HUES64 (cell line): Measurements from ENCODE around the gene SMYD1.

Experiments used
- H3K27ac ChIP-seq: 2 replicates; pipeline ENCODE4 v1.7.0; 2013; ENCODE audit warnings: low read depth, low read length, inconsistent platforms
- H3K27me3 ChIP-seq: 2 replicates; pipeline ENCODE4 v1.6.1; 2013; ENCODE audit warnings: mild to moderate bottlenecking, low read length; ENCODE audit not compliant: insufficient read depth
- H3K36me3 ChIP-seq: 2 replicates; pipeline ENCODE4 v1.6.1; 2013; ENCODE audit warnings: mild to moderate bottlenecking, low read length; ENCODE audit not compliant: insufficient read depth
- H3K4me1 ChIP-seq: 2 replicates; pipeline ENCODE4 v1.6.1; 2013; ENCODE audit warnings: mild to moderate bottlenecking, low read length, moderate library complexity; ENCODE audit not compliant: insufficient read depth
- H3K4me3 ChIP-seq: 2 replicates; pipeline ENCODE4 v1.5.1; 2013; ENCODE audit warnings: mild to moderate bottlenecking, low read length, moderate library complexity
- H3K9ac ChIP-seq: 2 replicates; pipeline ENCODE4 v1.6.1; 2013; ENCODE audit warnings: mild to moderate bottlenecking, low read depth, low read length
- H3K9me3 ChIP-seq: 2 replicates; pipeline ENCODE4 v1.6.1; 2013; ENCODE audit warnings: low read depth, low read length; ENCODE audit not compliant: insufficient read depth
- WGBS: fragments of 150-250, 120-280 bp; methylation state at CpG from one replicate; pipeline ENCODE4 v1.1.7; 2013; ENCODE audit warnings: missing lambda C conversion rate; 5-methylcytosine and 5-hydroxymethylcytosine counted together

Gene SMYD1

DNA sequence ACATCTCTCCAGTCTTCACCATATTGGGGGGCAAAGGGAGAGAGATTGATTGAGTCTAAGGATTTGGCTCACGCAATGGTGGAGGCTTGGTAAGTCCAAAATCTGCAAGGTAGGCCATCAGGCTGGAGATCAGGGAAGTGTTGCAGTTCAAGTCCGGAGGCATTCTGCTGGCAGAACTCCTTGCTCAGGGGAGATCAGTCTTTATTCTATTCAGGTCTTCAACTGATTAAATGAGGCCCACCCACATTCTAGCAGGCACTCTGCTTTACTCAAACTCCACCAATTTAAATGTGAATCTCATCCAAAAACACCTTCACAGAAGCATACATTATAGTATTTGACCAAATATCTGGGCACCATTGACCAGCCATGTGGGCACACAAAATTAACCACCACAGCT is 21.4 kb downstream of the SMYD1 start:
- H3K27me3 ChIP-seq, result no peaks in the 10 kb centered on the region
- no peak overlapping the region for H3K4me3 ChIP-seq
- 97% methylated on average over 2 of the region's 2 CpGs for WGBS
- H3K36me3 ChIP-seq, result no peaks in the 10 kb centered on the region
- H3K27ac ChIP-seq, result no peak overlapping the region
- H3K9me3 ChIP-seq, result no peaks in the 10 kb centered on the region
- no peak overlapping the region for H3K9ac ChIP-seq
- H3K4me1 ChIP-seq, result no peaks in the 10 kb centered on the region; the same call in 1 of the 2 replicates

DNA sequence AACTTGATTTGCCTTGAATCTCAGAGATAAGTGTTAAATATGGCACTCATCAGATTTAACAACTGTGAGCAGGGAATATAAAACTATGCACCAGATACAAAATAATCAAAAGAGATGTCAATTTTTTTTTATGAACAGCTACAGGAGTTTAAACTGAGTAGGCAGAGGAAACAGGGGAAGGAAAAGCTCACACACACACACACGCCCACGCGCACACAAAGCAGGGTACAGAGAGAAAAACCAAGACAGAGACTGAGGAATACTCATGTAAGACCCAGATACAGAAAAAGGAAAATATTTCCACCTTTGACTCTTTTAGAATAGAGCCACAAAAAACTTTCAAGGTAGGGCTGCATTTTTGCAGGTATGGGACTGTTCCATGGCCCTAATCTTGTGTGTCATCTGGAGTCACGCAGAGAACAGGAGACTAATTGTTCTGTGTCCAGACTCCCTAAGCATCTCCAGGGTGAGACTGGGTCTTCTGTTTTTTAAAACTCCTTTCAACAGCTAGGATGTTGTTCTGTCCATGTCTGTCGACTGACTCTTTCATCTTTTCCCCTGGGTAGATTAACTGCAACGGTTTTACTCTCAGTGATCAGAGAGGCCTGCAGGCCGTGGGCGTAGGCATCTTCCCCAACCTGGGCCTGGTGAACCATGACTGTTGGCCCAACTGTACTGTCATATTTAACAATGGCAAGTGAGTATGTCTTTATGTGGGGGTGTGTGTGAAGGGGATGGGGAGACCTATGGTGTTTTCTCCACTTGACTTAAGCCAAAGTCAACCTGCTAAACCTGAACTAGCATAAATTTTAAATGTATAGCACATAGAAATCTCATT is 23.0 kb downstream of the SMYD1 start:
- WGBS, result 90% methylated on average over 7 of the region's 8 CpGs

DNA sequence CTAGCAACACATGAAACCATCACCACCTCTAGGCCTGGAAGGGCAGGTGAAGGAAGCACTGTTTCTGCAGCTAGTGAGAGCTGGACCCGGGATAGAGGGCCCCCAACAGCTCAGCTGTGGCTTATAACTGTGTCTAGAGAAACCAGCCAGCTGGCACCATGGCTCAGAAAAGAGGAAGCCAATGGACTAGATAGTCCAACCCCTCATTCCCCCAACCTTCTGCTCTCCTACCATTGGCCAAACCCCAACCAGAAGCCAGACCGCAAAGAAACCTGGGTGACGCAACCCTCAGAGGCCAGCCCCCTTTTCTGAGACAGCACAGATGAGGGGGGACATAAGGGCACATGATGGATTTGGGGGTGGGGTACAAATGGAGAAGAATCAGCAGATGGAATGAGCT is 24.3 kb downstream of the SMYD1 start:
- H3K9ac ChIP-seq, result no peak overlapping the region
- no peak overlapping the region for H3K4me3 ChIP-seq
- H3K27me3 ChIP-seq, result no peaks in the 10 kb centered on the region
- peaks cover 6% of the 10 kb centered on the region; the same call in 1 of the 2 replicates for H3K4me1 ChIP-seq
- H3K27ac ChIP-seq, result no peak overlapping the region
- H3K36me3 ChIP-seq, result no peaks in the 10 kb centered on the region
- no peaks in the 10 kb centered on the region for H3K9me3 ChIP-seq
- 86% methylated on average over 3 of the region's 3 CpGs for WGBS

More for the DNA sequence above, 23.0 kb downstream of the SMYD1 start:
- H3K4me1 ChIP-seq, result peaks cover 6% of the 10 kb centered on the region; the same call in 1 of the 2 replicates
- no peaks in the 10 kb centered on the region for H3K9me3 ChIP-seq
- no peaks in the 10 kb centered on the region for H3K36me3 ChIP-seq
- H3K27ac ChIP-seq, result no peak overlapping the region
- H3K9ac ChIP-seq, result no peak overlapping the region
- H3K27me3 ChIP-seq, result no peaks in the 10 kb centered on the region
- H3K4me3 ChIP-seq, result no peak overlapping the region

DNA sequence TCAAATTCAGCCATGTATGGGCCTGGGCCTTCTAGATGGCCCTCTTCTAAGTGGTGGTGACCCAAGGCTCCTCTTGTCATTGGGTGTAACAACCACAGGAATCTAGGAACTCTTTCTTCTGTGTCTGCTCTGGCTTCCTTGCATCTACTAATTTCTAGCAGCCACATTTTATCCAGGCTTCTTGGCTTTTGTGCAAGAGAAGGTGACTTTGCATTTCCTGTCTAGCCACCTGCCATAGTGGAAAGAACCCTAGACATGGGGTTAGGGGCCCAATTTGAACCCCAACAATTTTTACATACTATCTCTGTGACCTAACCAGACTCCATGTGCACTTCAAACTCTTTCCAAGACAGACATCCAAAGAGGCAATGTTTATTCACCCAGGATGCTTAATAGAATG is 25.1 kb downstream of the SMYD1 start:
- no peak overlapping the region for H3K4me3 ChIP-seq

DNA sequence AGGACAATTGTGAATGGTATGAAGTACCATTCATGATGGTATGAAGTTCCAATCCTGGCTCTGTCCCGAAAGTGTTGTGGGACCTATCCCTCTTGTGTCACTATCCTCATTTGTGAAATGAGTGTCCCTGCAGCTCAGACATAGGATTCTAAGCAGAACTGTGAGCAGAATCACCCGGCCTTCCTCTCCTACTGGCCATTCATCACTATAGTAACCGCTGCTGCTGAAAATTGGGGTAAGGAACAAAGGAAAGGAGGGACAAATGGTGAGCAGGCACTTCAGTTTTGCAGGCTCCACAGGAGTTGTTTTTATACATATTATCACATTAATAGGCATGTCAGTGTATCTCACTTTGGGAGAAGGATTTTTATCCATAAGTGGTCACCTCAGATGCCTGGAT is 27.4 kb downstream of the SMYD1 start:
- no peaks in the 10 kb centered on the region for H3K27me3 ChIP-seq
- no peak overlapping the region for H3K4me3 ChIP-seq
- no peak overlapping the region for H3K27ac ChIP-seq
- 80% methylated on average over 2 of the region's 3 CpGs for WGBS
- no peaks in the 10 kb centered on the region for H3K36me3 ChIP-seq
- no peak overlapping the region for H3K9ac ChIP-seq
- H3K9me3 ChIP-seq, result no peaks in the 10 kb centered on the region
- H3K4me1 ChIP-seq, result peaks cover 10% of the 10 kb centered on the region

More for the DNA sequence above, 25.1 kb downstream of the SMYD1 start:
- no peak overlapping the region for H3K9ac ChIP-seq
- H3K27me3 ChIP-seq, result no peaks in the 10 kb centered on the region
- peaks cover 9% of the 10 kb centered on the region; the same call in 1 of the 2 replicates for H3K4me1 ChIP-seq
- H3K36me3 ChIP-seq, result no peaks in the 10 kb centered on the region
- H3K27ac ChIP-seq, result no peak overlapping the region
- no peaks in the 10 kb centered on the region for H3K9me3 ChIP-seq

DNA sequence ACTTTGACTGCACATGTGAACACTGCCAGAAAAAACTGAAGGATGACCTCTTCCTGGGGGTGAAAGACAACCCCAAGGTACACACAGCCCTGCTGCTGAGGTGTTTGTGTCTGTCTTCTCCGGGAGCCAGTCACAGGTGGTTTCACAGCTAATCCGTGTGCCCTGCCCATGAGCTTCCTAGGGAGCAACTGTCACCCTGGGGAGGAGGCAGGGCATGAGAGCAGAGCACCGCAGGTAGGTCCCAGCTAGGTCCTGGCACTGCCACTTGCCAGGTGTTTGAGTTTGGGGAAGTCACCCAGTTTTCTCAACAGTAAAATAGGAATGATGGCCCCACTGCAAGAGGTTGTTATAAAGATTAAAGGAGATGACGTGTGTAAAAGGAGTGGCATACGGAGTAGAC is 29.1 kb downstream of the SMYD1 start:
- H3K27ac ChIP-seq, result no peak overlapping the region
- peaks cover 19% of the 10 kb centered on the region for H3K4me1 ChIP-seq
- H3K4me3 ChIP-seq, result no peak overlapping the region
- no peaks in the 10 kb centered on the region for H3K9me3 ChIP-seq
- no peaks in the 10 kb centered on the region for H3K27me3 ChIP-seq
- no peak overlapping the region for H3K9ac ChIP-seq
- no peaks in the 10 kb centered on the region for H3K36me3 ChIP-seq
- 93% methylated on average over 5 of the region's 5 CpGs for WGBS

DNA sequence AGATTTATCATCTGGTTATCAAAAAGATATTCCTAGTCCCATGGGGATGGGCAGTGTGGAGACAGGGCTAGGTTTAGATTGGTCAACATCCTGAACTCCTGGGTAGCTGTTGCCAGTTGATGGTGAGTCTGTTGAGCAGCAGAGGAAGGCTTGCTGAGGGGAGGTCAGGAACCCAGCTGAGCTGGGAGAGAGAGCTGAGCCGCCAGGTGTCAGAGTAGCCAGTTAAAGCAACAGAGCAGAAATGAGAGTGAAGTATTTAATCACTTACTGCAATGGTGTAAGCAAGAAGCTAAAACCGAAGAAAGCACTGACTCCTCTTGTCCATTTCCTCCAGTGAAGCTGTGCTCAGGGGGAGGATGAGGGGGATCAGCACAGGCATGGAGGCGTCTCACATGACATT is 29.6 kb downstream of the SMYD1 start:
- 71% methylated on average over 3 of the region's 3 CpGs for WGBS
- no peak overlapping the region for H3K9ac ChIP-seq
- no peaks in the 10 kb centered on the region for H3K9me3 ChIP-seq
- H3K4me3 ChIP-seq, result no peak overlapping the region
- no peaks in the 10 kb centered on the region for H3K36me3 ChIP-seq
- peaks cover 19% of the 10 kb centered on the region for H3K4me1 ChIP-seq
- no peak overlapping the region for H3K27ac ChIP-seq
- no peaks in the 10 kb centered on the region for H3K27me3 ChIP-seq

DNA sequence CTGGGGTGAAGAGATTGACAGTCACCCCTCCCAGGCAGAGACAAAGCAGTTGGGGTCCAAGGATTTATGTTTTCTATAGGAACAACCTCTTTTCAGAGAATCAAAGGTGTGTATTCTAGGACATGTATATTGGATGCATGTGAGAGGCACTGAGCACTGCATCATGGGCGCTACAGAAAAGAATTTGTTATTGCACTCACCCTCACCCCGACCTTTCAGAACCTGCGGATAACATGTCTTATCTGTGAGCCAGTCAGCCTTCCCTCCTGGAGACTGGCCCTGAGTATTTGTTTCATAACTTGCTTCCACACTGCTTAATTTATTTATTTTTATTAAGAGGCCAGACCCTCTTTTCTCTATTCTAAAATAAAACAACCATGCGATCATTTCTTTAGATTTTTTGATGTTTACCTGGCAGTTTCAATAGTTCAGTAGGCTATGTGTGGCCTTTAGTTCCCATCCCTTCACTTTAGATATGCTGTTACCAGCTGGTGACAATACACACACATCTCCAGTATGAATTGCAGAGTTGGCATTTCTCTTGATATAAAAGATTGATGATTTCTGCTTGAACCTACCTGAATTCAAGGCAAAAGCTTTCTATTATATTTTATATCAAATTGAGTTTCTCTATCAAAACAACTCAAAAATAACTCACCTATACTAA is 30.4 kb downstream of the SMYD1 start:
- WGBS, result 89% methylated on average over 4 of the region's 4 CpGs
- Histone ChIP-seq H3K4me3 (no peak overlapping the region), H3K4me1 (peaks cover 19% of the 10 kb centered on the region), H3K36me3 (no peaks in the 10 kb centered on the region), H3K9ac (no peak overlapping the region), H3K27me3 (no peaks in the 10 kb centered on the region), H3K27ac (no peak overlapping the region), H3K9me3 (no peaks in the 10 kb centered on the region)

DNA sequence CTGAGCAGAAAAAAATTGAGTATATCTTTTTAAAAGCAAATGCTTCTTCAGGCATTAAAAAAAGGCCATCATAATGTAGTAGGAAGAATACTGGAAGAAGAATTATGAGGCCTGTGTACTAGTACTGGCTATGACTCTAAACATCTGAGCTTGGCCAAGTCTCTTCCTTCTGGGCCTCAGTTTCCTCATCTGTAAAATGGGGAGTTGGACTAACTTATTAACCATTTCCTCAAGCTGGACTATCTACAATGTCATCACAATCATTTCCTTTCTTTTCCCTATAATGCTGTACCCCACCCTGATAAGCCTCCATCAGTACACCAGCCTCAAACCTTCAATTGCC is 30.9 kb downstream of the SMYD1 start:
- Histone ChIP-seq H3K4me3 (no peak overlapping the region), H3K4me1 (peaks cover 19% of the 10 kb centered on the region), H3K27ac (no peak overlapping the region), H3K9ac (no peak overlapping the region), H3K27me3 (no peaks in the 10 kb centered on the region), H3K36me3 (no peaks in the 10 kb centered on the region), H3K9me3 (no peaks in the 10 kb centered on the region)

DNA sequence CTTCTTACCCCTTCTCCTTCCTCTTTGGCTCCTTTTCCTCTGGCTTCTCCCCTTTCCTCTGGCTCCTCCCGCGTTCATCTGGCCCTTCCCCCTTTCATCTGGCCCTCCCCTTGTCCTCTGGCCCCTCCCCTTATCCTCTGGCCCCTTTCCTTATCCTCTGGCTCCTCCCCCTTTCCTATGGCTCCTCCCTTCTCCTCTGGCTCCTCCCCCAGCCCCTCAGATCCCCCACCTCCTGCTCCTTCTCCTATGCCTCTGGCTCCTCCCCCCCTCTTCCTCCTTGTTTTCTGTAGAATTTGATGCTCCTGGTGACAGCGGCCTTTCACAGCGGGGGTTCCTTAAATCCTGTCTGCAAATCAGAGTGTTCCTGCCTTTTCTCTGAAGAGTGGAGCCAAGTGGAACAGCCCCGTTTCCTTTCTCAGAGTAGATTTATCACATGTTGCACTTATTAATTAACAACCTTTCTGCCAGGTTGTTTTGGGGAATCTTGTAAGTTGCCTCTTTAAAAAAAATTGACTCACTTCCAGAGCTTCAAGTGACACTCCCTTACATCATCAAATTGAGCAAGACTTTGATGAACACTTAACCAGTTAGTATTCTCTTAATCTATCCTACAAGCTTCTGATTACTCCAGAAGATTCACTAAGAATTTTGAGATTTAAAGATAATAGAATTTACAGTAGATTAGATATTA is 32.3 kb downstream of the SMYD1 start:
- H3K9me3 ChIP-seq, result no peaks in the 10 kb centered on the region
- no peak overlapping the region for H3K27ac ChIP-seq
- H3K9ac ChIP-seq, result no peak overlapping the region
- H3K36me3 ChIP-seq, result no peaks in the 10 kb centered on the region
- peaks cover 13% of the 10 kb centered on the region for H3K4me1 ChIP-seq
- WGBS, result 14% methylated on average over 5 of the region's 5 CpGs
- no peak overlapping the region for H3K4me3 ChIP-seq
- no peaks in the 10 kb centered on the region for H3K27me3 ChIP-seq

DNA sequence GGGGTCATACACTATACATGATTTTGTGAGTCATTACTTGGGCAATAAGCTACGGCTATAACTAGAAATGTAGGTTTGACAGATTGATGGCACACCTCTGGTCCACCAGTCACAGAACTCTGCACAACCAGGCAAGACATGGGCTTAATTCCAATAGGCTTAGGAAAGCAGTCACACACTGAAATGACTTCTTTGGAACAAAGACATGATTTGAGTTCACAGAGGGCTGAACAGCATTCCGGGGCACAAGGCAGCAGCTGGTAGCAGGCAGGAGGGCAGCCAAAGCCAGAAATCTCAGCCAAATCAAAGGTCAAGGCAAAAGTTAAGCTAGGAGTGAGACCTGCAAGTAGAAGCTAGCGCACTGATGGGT is 32.8 kb downstream of the SMYD1 start:
- Histone ChIP-seq H3K4me3 (no peak overlapping the region), H3K27me3 (no peaks in the 10 kb centered on the region), H3K4me1 (peaks cover 13% of the 10 kb centered on the region), H3K9ac (no peak overlapping the region), H3K9me3 (no peaks in the 10 kb centered on the region), H3K27ac (no peak overlapping the region), H3K36me3 (no peaks in the 10 kb centered on the region)
- 92% methylated on average over 3 of the region's 3 CpGs for WGBS
